ENCODE results near the gene ZCCHC7.
A peak's percentile ranks its signal among the peaks of the same experiment; 100 is the strongest.

Gene ZCCHC7

DNA sequence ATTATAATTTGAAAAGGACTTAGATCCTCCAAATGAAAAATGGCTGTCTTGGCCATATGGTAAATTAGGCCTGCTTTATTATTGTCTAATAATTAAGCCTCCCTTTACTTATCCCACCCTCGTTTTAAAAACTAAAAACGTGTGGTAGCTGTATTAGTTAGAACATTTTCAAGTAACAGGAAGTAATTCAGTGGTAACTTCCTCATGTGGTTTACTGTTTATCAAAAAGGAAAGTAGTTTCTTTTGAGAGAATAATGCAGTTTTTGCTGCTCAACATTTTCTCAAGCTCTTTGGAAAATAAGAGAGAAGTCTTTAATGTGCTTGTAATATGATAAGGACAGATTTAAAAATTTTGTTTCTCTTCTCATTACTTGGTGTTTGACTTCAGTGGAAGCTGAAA, 26.0 kb downstream of the ZCCHC7 start:
- no peak overlapping the region for H3K27ac ChIP-seq (ENCODE audit: low read depth, low read length)
- no peak overlapping the region for H3K4me3 ChIP-seq (ENCODE audit: low read depth in 1 of 5, low read length in 5 of 5)

GRCh38 chr9:37148181-37148580, 27.8 kb downstream of the ZCCHC7 start:
- peaks cover 0 to 13% (median 0%) of the 10 kb centered on the region in 5 donors for H3K36me3 ChIP-seq (ENCODE audit: control insufficient read depth in 5 of 5, insufficient read depth in 5 of 5, low read length in 5 of 5)
- H3K27ac ChIP-seq (ENCODE audit: low read depth, low read length), result no peak overlapping the region
- H3K27me3 ChIP-seq (ENCODE audit: control insufficient read depth in 5 of 5, insufficient read depth in 4 of 5, low read length in 5 of 5), result no peaks in the 10 kb centered on the region
- no peaks in the 10 kb centered on the region for H3K9me3 ChIP-seq (ENCODE audit: control insufficient read depth in 5 of 5, low read length in 5 of 5)
- H3K4me1 ChIP-seq (ENCODE audit: control insufficient read depth in 5 of 5, insufficient read depth in 5 of 5, low read length in 5 of 5), result peaks cover 0 to 5% (median 0%) of the 10 kb centered on the region in 5 donors
- no peak overlapping the region for H3K4me3 ChIP-seq (ENCODE audit: low read depth in 1 of 5, low read length in 5 of 5)
- no peak overlapping the region for H3K9ac ChIP-seq (ENCODE audit: low read length in 5 of 5)

More for the DNA sequence above, 26.0 kb downstream of the ZCCHC7 start:
- Histone ChIP-seq H3K9me3 (ENCODE audit: control insufficient read depth in 5 of 5, low read length in 5 of 5) (no peaks in the 10 kb centered on the region), H3K4me1 (ENCODE audit: control insufficient read depth in 5 of 5, insufficient read depth in 5 of 5, low read length in 5 of 5) (peaks cover 0 to 5% (median 0%) of the 10 kb centered on the region in 5 donors), H3K27me3 (ENCODE audit: control insufficient read depth in 5 of 5, insufficient read depth in 4 of 5, low read length in 5 of 5) (no peaks in the 10 kb centered on the region), H3K9ac (ENCODE audit: low read length in 5 of 5) (peak overlapping the region in 1 of 5 donors; percentile 40), H3K36me3 (ENCODE audit: control insufficient read depth in 5 of 5, insufficient read depth in 5 of 5, low read length in 5 of 5) (peaks cover 0 to 10% (median 0%) of the 10 kb centered on the region in 5 donors)

DNA sequence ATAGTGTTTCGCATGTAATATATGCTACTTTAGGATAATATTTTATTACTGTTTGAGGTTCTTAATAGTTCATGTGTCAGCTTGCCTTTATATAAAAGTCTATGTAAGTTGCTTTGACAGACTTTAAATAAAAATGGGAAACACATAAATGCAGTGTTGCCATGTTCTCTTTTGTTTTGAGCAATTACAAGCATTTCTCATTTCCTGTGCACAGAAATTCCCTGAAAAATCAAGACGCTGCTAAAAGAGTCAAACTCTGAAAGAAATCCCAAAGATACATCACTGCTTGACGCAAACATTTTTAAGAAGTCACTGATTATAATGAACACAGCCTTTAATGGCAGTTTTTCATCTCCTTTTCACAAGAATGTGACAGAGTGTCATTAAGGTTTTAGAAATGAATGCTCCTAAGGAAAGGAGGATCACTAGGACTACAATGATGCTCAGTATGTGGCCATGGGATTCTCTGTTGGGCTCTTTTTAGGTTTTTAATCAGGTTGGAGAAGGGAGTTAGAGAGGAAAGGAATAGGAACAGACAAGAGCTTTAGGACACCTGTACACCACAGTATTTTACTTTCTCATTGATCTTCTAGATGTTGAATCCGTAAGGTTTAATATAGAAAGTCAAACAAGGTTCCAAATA, 29.4 kb downstream of the ZCCHC7 start:
- H3K4me3 ChIP-seq (ENCODE audit: low read depth in 1 of 5, low read length in 5 of 5), result no peak overlapping the region

DNA sequence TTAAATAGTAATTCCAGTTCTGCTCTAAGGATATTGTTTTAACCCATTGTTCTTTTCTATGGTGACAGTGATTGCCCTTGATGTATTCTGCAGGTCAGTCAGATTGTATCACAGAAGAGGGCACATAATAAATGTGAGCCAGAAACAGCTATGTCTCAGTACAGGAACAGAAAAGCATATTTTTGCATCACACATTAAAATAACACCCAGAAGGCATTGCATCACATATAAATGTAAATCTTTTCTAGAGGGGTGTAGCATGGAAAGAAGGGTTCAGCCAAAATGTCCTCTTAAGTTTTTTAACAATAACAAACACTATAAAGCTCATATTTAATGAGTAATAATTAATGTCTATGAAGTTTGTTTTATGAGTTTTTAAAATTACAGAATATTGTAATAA, 30.0 kb downstream of the ZCCHC7 start:
- Histone ChIP-seq H3K4me1 (ENCODE audit: control insufficient read depth in 5 of 5, insufficient read depth in 5 of 5, low read length in 5 of 5) (peaks cover 0 to 5% (median 0%) of the 10 kb centered on the region in 5 donors), H3K9me3 (ENCODE audit: control insufficient read depth in 5 of 5, low read length in 5 of 5) (no peaks in the 10 kb centered on the region), H3K36me3 (ENCODE audit: control insufficient read depth in 5 of 5, insufficient read depth in 5 of 5, low read length in 5 of 5) (peaks cover 0 to 16% (median 6%) of the 10 kb centered on the region in 5 donors), H3K27me3 (ENCODE audit: control insufficient read depth in 5 of 5, insufficient read depth in 4 of 5, low read length in 5 of 5) (no peaks in the 10 kb centered on the region), H3K9ac (ENCODE audit: low read length in 5 of 5) (no peak overlapping the region), H3K27ac (ENCODE audit: low read depth, low read length) (no peak overlapping the region), H3K4me3 (ENCODE audit: low read depth in 1 of 5, low read length in 5 of 5) (no peak overlapping the region)

More for the DNA sequence above, 29.4 kb downstream of the ZCCHC7 start:
- Histone ChIP-seq H3K9me3 (ENCODE audit: control insufficient read depth in 5 of 5, low read length in 5 of 5) (no peaks in the 10 kb centered on the region), H3K9ac (ENCODE audit: low read length in 5 of 5) (peak overlapping the region in 1 of 5 donors; percentile 30), H3K27me3 (ENCODE audit: control insufficient read depth in 5 of 5, insufficient read depth in 4 of 5, low read length in 5 of 5) (no peaks in the 10 kb centered on the region), H3K4me1 (ENCODE audit: control insufficient read depth in 5 of 5, insufficient read depth in 5 of 5, low read length in 5 of 5) (peaks cover 0 to 5% (median 0%) of the 10 kb centered on the region in 5 donors), H3K36me3 (ENCODE audit: control insufficient read depth in 5 of 5, insufficient read depth in 5 of 5, low read length in 5 of 5) (peaks cover 0 to 16% (median 6%) of the 10 kb centered on the region in 5 donors), H3K27ac (ENCODE audit: low read depth, low read length) (no peak overlapping the region)

- Histone ChIP-seq H3K9ac (ENCODE audit: low read length in 5 of 5) (no peak overlapping the region), H3K4me3 (ENCODE audit: low read depth in 1 of 5, low read length in 5 of 5) (no peak overlapping the region), H3K4me1 (ENCODE audit: control insufficient read depth in 5 of 5, insufficient read depth in 5 of 5, low read length in 5 of 5) (no peaks in the 10 kb centered on the region)
Measured at GRCh38 chr9:37151812-37152211, 31.4 kb downstream of the ZCCHC7 start.

DNA sequence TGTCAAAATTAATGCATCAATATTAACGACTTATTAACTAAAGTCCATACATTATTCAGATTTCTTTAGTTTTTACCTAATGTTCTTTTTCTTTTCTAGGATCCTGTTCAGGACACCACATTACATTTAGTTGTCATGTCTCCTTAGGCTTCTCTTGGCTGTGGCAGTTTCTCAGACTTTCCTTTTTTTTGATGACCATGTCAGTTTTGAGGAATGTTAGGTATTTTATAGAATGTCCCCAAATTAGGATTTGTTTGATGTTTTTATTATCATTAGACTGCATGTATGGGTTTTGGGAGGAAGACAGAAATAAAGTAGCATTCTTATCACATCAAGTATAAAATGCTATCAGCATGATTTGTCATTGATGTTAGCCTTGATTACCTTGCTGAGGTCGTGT, 32.0 kb downstream of the ZCCHC7 start:
- Histone ChIP-seq H3K9ac (ENCODE audit: low read length in 5 of 5) (no peak overlapping the region), H3K4me3 (ENCODE audit: low read depth in 1 of 5, low read length in 5 of 5) (no peak overlapping the region), H3K27ac (ENCODE audit: low read depth, low read length) (no peak overlapping the region), H3K9me3 (ENCODE audit: control insufficient read depth in 5 of 5, low read length in 5 of 5) (no peaks in the 10 kb centered on the region), H3K27me3 (ENCODE audit: control insufficient read depth in 5 of 5, insufficient read depth in 4 of 5, low read length in 5 of 5) (no peaks in the 10 kb centered on the region), H3K36me3 (ENCODE audit: control insufficient read depth in 5 of 5, insufficient read depth in 5 of 5, low read length in 5 of 5) (peaks cover 0 to 20% (median 6%) of the 10 kb centered on the region in 5 donors), H3K4me1 (ENCODE audit: control insufficient read depth in 5 of 5, insufficient read depth in 5 of 5, low read length in 5 of 5) (no peaks in the 10 kb centered on the region)

More at GRCh38 chr9:37151812-37152211, 31.4 kb downstream of the ZCCHC7 start:
- Histone ChIP-seq H3K9me3 (ENCODE audit: control insufficient read depth in 5 of 5, low read length in 5 of 5) (no peaks in the 10 kb centered on the region), H3K27me3 (ENCODE audit: control insufficient read depth in 5 of 5, insufficient read depth in 4 of 5, low read length in 5 of 5) (no peaks in the 10 kb centered on the region), H3K36me3 (ENCODE audit: control insufficient read depth in 5 of 5, insufficient read depth in 5 of 5, low read length in 5 of 5) (peaks cover 0 to 20% (median 6%) of the 10 kb centered on the region in 5 donors), H3K27ac (ENCODE audit: low read depth, low read length) (no peak overlapping the region)

DNA sequence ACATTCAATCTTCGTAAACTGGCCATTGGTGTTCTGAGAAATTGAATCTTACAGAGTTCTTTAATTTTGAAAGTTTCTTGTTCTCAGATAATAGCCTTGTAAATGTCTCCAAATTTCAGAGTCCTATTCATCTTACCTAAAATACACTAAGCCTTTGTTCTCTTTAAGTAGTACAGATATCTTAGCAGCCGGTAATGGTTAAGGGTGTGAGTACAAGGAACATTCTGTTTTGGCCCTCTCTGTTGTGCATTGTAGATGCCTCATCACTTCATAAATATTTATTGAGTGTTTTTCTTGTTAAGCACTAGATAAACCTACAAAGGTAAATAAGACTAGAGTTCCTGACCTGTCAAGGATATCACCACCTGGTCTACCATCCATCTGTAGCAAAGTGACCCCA, 35.2 kb downstream of the ZCCHC7 start:
- no peak overlapping the region for H3K9ac ChIP-seq (ENCODE audit: low read length in 5 of 5)
- peaks cover 0 to 13% (median 9%) of the 10 kb centered on the region in 5 donors for H3K36me3 ChIP-seq (ENCODE audit: control insufficient read depth in 5 of 5, insufficient read depth in 5 of 5, low read length in 5 of 5)
- H3K9me3 ChIP-seq (ENCODE audit: control insufficient read depth in 5 of 5, low read length in 5 of 5), result no peaks in the 10 kb centered on the region
- H3K4me3 ChIP-seq (ENCODE audit: low read depth in 1 of 5, low read length in 5 of 5), result no peak overlapping the region
- H3K4me1 ChIP-seq (ENCODE audit: control insufficient read depth in 5 of 5, insufficient read depth in 5 of 5, low read length in 5 of 5), result no peaks in the 10 kb centered on the region
- no peaks in the 10 kb centered on the region for H3K27me3 ChIP-seq (ENCODE audit: control insufficient read depth in 5 of 5, insufficient read depth in 4 of 5, low read length in 5 of 5)
- H3K27ac ChIP-seq (ENCODE audit: low read depth, low read length), result no peak overlapping the region

DNA sequence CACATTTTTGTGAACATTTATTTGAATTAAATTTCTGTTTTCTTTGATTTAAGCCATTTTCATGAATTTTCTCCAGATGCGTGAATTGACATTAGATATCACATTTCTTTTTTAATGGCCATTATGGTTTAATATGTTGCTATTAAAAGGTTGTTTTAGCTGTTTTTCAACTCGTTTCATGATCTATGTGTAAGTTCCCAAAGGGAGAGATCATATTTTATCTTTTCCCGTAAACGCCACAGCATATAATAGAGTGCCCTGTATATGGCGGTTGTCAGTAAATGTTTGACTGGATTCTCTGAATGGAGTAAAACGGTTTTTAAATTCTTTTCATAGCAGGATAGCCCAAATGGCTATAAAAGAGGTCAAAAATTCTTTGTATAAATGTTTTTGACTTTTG, 35.8 kb downstream of the ZCCHC7 start:
- H3K4me1 ChIP-seq (ENCODE audit: control insufficient read depth in 5 of 5, insufficient read depth in 5 of 5, low read length in 5 of 5), result no peaks in the 10 kb centered on the region

DNA sequence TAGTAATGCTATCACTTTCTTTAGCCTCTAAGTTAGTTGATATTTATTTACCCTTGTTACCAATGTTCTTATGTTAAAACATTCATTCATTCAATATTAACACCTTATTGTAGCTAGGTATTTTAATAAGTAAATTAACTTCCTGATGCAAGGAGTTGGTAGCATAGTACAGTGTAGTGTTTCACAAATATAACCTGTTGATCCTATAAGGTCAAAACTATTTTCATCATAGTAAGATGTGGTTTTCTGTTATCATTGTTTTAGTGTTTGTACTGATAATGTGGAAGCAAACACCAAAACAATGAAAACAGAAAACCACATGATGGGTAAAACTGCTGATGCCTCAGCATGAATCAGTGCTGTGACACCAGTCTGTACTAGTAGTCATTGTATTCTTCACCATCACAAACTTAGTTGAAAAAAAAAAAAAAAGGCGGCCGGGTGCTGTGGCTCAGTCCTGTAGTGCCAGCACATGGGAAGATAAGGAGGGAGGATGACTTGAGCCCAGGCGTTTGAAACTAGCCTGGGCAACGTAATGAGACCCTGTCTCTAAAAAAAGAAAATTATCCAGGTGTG, 36.5 kb downstream of the ZCCHC7 start:
- H3K27me3 ChIP-seq (ENCODE audit: control insufficient read depth in 5 of 5, insufficient read depth in 4 of 5, low read length in 5 of 5), result no peaks in the 10 kb centered on the region
- H3K27ac ChIP-seq (ENCODE audit: low read depth, low read length), result no peak overlapping the region
- peaks cover 4 to 13% (median 10%) of the 10 kb centered on the region in 5 donors for H3K36me3 ChIP-seq (ENCODE audit: control insufficient read depth in 5 of 5, insufficient read depth in 5 of 5, low read length in 5 of 5)
- H3K4me1 ChIP-seq (ENCODE audit: control insufficient read depth in 5 of 5, insufficient read depth in 5 of 5, low read length in 5 of 5), result no peaks in the 10 kb centered on the region
- H3K4me3 ChIP-seq (ENCODE audit: low read depth in 1 of 5, low read length in 5 of 5), result no peak overlapping the region
- no peaks in the 10 kb centered on the region for H3K9me3 ChIP-seq (ENCODE audit: control insufficient read depth in 5 of 5, low read length in 5 of 5)
- H3K9ac ChIP-seq (ENCODE audit: low read length in 5 of 5), result no peak overlapping the region

More for the DNA sequence above, 35.8 kb downstream of the ZCCHC7 start:
- peaks cover 0 to 13% (median 9%) of the 10 kb centered on the region in 5 donors for H3K36me3 ChIP-seq (ENCODE audit: control insufficient read depth in 5 of 5, insufficient read depth in 5 of 5, low read length in 5 of 5)
- H3K9me3 ChIP-seq (ENCODE audit: control insufficient read depth in 5 of 5, low read length in 5 of 5), result no peaks in the 10 kb centered on the region
- H3K4me3 ChIP-seq (ENCODE audit: low read depth in 1 of 5, low read length in 5 of 5), result no peak overlapping the region
- H3K27ac ChIP-seq (ENCODE audit: low read depth, low read length), result no peak overlapping the region
- H3K9ac ChIP-seq (ENCODE audit: low read length in 5 of 5), result no peak overlapping the region
- no peaks in the 10 kb centered on the region for H3K27me3 ChIP-seq (ENCODE audit: control insufficient read depth in 5 of 5, insufficient read depth in 4 of 5, low read length in 5 of 5)

DNA sequence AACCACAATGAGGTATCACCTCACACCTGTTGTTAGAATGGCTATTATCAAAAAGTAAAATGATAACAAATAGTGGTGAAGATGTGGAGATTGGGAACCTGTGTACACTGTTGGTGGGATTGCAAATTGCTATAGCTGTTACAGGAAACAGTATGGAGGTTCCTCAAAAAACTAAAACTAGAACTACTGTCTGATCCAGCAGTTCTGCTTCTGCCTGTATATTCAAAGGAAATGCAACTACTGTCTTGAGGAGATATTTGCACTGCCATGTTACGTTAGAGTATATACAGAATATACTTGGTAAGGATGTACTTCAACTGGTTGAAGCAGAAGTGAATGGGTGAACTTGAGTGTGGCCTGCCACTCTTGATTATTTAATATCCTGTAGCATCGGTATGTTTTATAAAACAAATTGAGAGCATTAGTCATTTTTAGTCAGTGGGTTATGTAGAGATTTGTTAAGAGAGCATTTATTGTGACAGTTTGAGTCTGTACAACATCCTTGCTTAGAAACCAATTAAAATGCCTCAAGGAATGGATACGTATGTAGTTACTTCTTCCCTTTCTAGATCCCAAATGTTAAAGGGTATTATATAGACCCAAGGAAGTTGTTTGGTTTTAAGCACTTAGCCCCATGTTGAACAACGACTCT, 37.5 kb downstream of the ZCCHC7 start:
- Histone ChIP-seq H3K36me3 (ENCODE audit: control insufficient read depth in 5 of 5, insufficient read depth in 5 of 5, low read length in 5 of 5) (peaks cover 5 to 13% (median 10%) of the 10 kb centered on the region in 5 donors), H3K9me3 (ENCODE audit: control insufficient read depth in 5 of 5, low read length in 5 of 5) (no peaks in the 10 kb centered on the region), H3K4me1 (ENCODE audit: control insufficient read depth in 5 of 5, insufficient read depth in 5 of 5, low read length in 5 of 5) (no peaks in the 10 kb centered on the region), H3K27me3 (ENCODE audit: control insufficient read depth in 5 of 5, insufficient read depth in 4 of 5, low read length in 5 of 5) (no peaks in the 10 kb centered on the region), H3K9ac (ENCODE audit: low read length in 5 of 5) (no peak overlapping the region), H3K27ac (ENCODE audit: low read depth, low read length) (no peak overlapping the region), H3K4me3 (ENCODE audit: low read depth in 1 of 5, low read length in 5 of 5) (no peak overlapping the region)
